Ovary (tissue), 3 donors: Measurements from ENCODE around the gene NFE2L3.

Experiments used
- POLR2A ChIP-seq: fragments of 450-650 bp; IDR thresholded peaks from one replicate; pipeline ENCODE4 v1.6.1; 2017; ENCODE audit warnings: antibody characterized with exemption, mild to moderate bottlenecking, moderate library complexity
- TF ChIP-seq, protein P1 (sequence below), 3 donors: fragments of 450-650 bp in 2 of 3; fragments of 200-600 bp in 1 of 3; IDR thresholded peaks; one replicate each; pipeline versions ENCODE4 v1.5.1 to v1.8.0; 2016 to 2022; ENCODE audit warnings: antibody characterized with exemption in 3 of 3, mild to moderate bottlenecking in 1 of 3
- donor health status: DM: no; HTN: no; CAD: no.

DNA sequence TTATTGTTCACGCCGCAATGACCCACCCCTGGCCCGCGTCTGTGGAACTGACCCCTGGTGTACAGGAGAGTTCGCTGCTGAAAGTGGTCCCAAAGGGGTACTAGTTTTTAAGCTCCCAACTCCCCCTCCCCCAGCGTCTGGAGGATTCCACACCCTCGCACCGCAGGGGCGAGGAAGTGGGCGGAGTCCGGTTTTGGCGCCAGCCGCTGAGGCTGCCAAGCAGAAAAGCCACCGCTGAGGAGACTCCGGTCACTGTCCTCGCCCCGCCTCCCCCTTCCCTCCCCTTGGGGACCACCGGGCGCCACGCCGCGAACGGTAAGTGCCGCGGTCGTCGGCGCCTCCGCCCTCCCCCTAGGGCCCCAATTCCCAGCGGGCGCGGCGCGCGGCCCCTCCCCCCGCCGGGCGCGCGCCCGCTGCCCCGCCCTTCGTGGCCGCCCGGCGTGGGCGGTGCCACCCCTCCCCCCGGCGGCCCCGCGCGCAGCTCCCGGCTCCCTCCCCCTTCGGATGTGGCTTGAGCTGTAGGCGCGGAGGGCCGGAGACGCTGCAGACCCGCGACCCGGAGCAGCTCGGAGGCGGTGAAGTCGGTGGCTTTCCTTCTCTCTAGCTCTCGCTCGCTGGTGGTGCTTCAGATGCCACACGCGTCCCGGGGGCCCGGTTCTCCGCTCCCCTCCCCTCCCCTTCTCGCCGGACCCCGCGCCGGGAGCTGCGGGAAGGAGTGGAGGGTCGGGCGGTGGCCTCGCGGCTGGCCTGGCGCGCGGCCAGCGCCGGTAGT is 49.4 kb downstream of the NFE2L3 start, which contains the start of gene CBX3:
- TF ChIP-seq, protein P1, sequence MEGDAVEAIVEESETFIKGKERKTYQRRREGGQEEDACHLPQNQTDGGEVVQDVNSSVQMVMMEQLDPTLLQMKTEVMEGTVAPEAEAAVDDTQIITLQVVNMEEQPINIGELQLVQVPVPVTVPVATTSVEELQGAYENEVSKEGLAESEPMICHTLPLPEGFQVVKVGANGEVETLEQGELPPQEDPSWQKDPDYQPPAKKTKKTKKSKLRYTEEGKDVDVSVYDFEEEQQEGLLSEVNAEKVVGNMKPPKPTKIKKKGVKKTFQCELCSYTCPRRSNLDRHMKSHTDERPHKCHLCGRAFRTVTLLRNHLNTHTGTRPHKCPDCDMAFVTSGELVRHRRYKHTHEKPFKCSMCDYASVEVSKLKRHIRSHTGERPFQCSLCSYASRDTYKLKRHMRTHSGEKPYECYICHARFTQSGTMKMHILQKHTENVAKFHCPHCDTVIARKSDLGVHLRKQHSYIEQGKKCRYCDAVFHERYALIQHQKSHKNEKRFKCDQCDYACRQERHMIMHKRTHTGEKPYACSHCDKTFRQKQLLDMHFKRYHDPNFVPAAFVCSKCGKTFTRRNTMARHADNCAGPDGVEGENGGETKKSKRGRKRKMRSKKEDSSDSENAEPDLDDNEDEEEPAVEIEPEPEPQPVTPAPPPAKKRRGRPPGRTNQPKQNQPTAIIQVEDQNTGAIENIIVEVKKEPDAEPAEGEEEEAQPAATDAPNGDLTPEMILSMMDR (IDR thresholded peaks at IDR 0.05), result peak in 1 of 3 donors; percentile 1
- peak; percentile 61 for TF ChIP-seq POLR2A
